Progenitor cell of endocrine pancreas (in vitro differentiated cells): ENCODE results near the gene RAP2A. TPM values are rescaled to one million over a fixed set of nuclear protein-coding genes. Genes with fewer than 3 reads are reported as not detected.

Experiments used
- DNase-seq: peaks from one replicate; pipeline ENCODE4 v3.0.0; 2021; ENCODE audit warnings: low spot score; ENCODE audit not compliant: unreplicated experiment
- H3K27ac Mint-ChIP-seq: 2 replicates; pipeline ENCODE4 v1.8.0; 2021; ENCODE audit warnings: mild to moderate bottlenecking, moderate library complexity, mixed read lengths
- H3K27me3 Mint-ChIP-seq: 2 replicates; pipeline ENCODE4 v1.8.0; 2021; ENCODE audit warnings: mixed read lengths
- H3K36me3 Mint-ChIP-seq: 2 replicates; pipeline ENCODE4 v1.8.0; 2022; ENCODE audit warnings: mixed read lengths; ENCODE audit not compliant: insufficient read depth
- H3K4me1 Mint-ChIP-seq: 2 replicates; pipeline ENCODE4 v1.8.0; 2021; ENCODE audit warnings: low read depth, mixed read lengths
- H3K4me3 Mint-ChIP-seq: 2 replicates; pipeline ENCODE4 v1.8.0; 2021; ENCODE audit warnings: low read depth, mild to moderate bottlenecking, moderate library complexity, mixed read lengths
- H3K9me3 Mint-ChIP-seq: 2 replicates; pipeline ENCODE4 v1.8.0; 2021; ENCODE audit warnings: low read depth, mixed read lengths
- total RNA-seq: library from RNA; stranded (reverse); gene quantifications from 2 replicates; pipeline ENCODE4 v1.2.1, GENCODE V29; 2021
- TF ChIP-seq, protein P1 (sequence below): fragments of 200-600 bp; sonication (generic); IDR thresholded peaks from one replicate; pipeline ENCODE4 v1.5.0; 2021; ENCODE audit warnings: antibody characterized with exemption, mild to moderate bottlenecking; ENCODE audit not compliant: unreplicated experiment

Gene RAP2A
- total RNA-seq, 1 donor from 2014 or later, result 35.1 TPM

DNA sequence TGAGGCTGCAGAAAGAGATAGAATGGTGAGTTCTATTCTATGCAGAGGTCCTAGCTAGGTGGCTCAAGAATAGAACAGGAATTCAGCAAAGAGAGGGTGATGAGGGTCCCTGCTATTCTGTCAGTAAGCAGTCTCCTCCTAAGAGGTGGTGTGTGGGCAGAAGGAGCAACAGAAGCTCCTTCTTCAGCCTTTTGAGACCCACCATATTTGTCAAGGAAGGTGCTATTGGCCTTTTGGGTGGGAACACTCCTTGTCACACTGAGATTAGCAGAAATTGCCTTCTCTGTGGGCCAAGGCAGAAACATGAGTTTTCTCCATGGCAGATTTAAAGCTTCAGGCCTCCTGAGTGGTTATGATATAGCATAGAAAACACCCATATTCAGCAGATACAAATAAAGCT, 39.4 kb upstream of the RAP2A start:
- no peak overlapping the region for H3K27ac Mint-ChIP-seq
- no peak overlapping the region for H3K4me3 Mint-ChIP-seq
- TF ChIP-seq, protein P1, sequence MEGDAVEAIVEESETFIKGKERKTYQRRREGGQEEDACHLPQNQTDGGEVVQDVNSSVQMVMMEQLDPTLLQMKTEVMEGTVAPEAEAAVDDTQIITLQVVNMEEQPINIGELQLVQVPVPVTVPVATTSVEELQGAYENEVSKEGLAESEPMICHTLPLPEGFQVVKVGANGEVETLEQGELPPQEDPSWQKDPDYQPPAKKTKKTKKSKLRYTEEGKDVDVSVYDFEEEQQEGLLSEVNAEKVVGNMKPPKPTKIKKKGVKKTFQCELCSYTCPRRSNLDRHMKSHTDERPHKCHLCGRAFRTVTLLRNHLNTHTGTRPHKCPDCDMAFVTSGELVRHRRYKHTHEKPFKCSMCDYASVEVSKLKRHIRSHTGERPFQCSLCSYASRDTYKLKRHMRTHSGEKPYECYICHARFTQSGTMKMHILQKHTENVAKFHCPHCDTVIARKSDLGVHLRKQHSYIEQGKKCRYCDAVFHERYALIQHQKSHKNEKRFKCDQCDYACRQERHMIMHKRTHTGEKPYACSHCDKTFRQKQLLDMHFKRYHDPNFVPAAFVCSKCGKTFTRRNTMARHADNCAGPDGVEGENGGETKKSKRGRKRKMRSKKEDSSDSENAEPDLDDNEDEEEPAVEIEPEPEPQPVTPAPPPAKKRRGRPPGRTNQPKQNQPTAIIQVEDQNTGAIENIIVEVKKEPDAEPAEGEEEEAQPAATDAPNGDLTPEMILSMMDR, result no peak
- H3K27me3 Mint-ChIP-seq, result no peaks in the 10 kb centered on the region
- H3K36me3 Mint-ChIP-seq, result peaks cover 9% of the 10 kb centered on the region
- no peaks in the 10 kb centered on the region for H3K9me3 Mint-ChIP-seq
- no peaks in the 10 kb centered on the region for H3K4me1 Mint-ChIP-seq
- DNase-seq, result no peak

- Mint-ChIP-seq H3K4me3 (no peak overlapping the region), H3K27me3 (no peaks in the 10 kb centered on the region), H3K27ac (no peak overlapping the region), H3K4me1 (no peaks in the 10 kb centered on the region), H3K9me3 (no peaks in the 10 kb centered on the region), H3K36me3 (peaks cover 9% of the 10 kb centered on the region)
- DNase-seq, result no peak
- TF ChIP-seq, protein P1, result no peak
These were observed 38.4 kb upstream of the RAP2A start for GRCh38 chr13:97395447-97396136.

- no peak for DNase-seq
- Mint-ChIP-seq H3K27me3 (no peaks in the 10 kb centered on the region), H3K27ac (no peak overlapping the region), H3K4me1 (no peaks in the 10 kb centered on the region), H3K4me3 (no peak overlapping the region), H3K36me3 (peaks cover 2% of the 10 kb centered on the region), H3K9me3 (no peaks in the 10 kb centered on the region)
- TF ChIP-seq, protein P1, result no peak
These were observed 36.7 kb upstream of the RAP2A start for GRCh38 chr13:97397267-97397666.

DNA sequence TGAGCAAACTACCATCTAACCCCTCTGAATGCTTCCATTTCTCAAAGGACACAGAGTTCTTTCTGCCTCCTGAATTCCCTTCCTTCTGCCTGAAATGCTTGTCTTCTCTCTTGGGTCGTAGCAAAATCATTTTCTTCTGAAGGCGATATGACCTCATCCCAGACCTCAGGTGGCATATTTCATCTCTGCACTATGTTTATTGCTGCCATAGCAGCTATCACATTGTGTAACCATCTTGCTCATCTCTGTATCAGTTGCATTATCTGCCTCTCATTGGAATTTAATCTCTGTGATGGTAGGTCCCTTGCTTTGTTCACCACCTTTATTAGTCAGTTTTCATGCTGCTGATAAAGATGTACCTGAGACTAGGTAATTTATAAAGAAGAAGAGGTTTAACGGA, 32.5 kb upstream of the RAP2A start:
- Mint-ChIP-seq H3K4me1 (no peaks in the 10 kb centered on the region), H3K36me3 (no peaks in the 10 kb centered on the region)
- TF ChIP-seq, protein P1, result no peak

GRCh38 chr13:97403893-97404750, 29.8 kb upstream of the RAP2A start:
- H3K9me3 Mint-ChIP-seq, result no peaks in the 10 kb centered on the region
- TF ChIP-seq, protein P1, result no peak
- H3K4me3 Mint-ChIP-seq, result no peak overlapping the region
- no peaks in the 10 kb centered on the region for H3K36me3 Mint-ChIP-seq
- H3K27me3 Mint-ChIP-seq, result no peaks in the 10 kb centered on the region
- no peak overlapping the region for H3K27ac Mint-ChIP-seq
- H3K4me1 Mint-ChIP-seq, result no peaks in the 10 kb centered on the region
- no peak for DNase-seq

More for the DNA sequence above, 32.5 kb upstream of the RAP2A start:
- Mint-ChIP-seq H3K9me3 (no peaks in the 10 kb centered on the region), H3K27ac (no peak overlapping the region), H3K4me3 (no peak overlapping the region), H3K27me3 (no peaks in the 10 kb centered on the region)
- no peak for DNase-seq
